DOHH2 (cell line): ENCODE measurements around the gene TSPAN14.

Experiments used
- EZH2phosphoT487 ChIP-seq: fragments of 200-600 bp; sonication (generic); IDR thresholded peaks from 2 replicates; pipeline ENCODE4 v1.6.1; 2017; ENCODE audit warnings: borderline replicate concordance, mild to moderate bottlenecking, antibody characterized with exemption, low read length, moderate library complexity, mixed read lengths
- TF ChIP-seq, protein P1 (sequence below): fragments of 200-600 bp; sonication (generic); IDR thresholded peaks from one replicate; pipeline ENCODE4 v1.5.1; 2014; ENCODE audit warnings: antibody characterized with exemption, mild to moderate bottlenecking, low read depth, low read length; ENCODE audit not compliant: poor library complexity, severe bottlenecking

DNA sequence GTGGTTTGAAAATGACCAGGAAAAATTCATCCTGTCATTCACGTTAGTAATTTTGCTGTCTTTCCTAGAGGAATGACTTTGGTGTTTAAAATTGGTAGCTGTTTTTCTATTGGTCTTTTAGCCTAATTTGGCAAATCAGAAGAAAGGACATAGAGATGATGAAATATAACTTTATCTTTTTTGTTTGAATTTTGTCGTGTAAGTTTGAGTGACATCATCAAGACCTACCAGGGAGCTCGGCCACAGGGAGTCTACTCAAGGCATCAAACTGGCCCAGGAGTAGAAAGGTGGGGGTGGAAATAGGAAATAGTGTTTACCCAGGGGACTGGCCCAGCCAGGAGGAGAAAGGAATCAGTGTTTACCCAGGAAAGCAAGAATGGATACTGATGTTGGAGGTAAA is 21.0 kb upstream of the TSPAN14 start:
- TF ChIP-seq, protein P1, sequence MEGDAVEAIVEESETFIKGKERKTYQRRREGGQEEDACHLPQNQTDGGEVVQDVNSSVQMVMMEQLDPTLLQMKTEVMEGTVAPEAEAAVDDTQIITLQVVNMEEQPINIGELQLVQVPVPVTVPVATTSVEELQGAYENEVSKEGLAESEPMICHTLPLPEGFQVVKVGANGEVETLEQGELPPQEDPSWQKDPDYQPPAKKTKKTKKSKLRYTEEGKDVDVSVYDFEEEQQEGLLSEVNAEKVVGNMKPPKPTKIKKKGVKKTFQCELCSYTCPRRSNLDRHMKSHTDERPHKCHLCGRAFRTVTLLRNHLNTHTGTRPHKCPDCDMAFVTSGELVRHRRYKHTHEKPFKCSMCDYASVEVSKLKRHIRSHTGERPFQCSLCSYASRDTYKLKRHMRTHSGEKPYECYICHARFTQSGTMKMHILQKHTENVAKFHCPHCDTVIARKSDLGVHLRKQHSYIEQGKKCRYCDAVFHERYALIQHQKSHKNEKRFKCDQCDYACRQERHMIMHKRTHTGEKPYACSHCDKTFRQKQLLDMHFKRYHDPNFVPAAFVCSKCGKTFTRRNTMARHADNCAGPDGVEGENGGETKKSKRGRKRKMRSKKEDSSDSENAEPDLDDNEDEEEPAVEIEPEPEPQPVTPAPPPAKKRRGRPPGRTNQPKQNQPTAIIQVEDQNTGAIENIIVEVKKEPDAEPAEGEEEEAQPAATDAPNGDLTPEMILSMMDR, result no peak
- no peak for TF ChIP-seq EZH2phosphoT487
